Measurements from ENCODE around the gene ESRRB.

ESRRB gene

GRCh38 chr14:76385435-76385834 lies 9.5 kb downstream of the ESRRB start:
- H3K4me3 ChIP-seq (ENCODE audit: control insufficient read depth, low read depth, low read length): no peak overlapping the region
- no peak for DNase-seq (ENCODE audit: low read depth)
- TF ChIP-seq CTCF (conservative IDR thresholded peaks at IDR 0.05; ENCODE audit: control insufficient read depth, insufficient read depth, low read depth, low read length): no peak

- TF ChIP-seq CTCF (conservative IDR thresholded peaks at IDR 0.05; ENCODE audit: control insufficient read depth, insufficient read depth, low read depth, low read length): peak; percentile 98
- DNase-seq (ENCODE audit: low read depth): peak; percentile 57
- H3K4me3 ChIP-seq (ENCODE audit: control insufficient read depth, low read depth, low read length): no peak overlapping the region
Measured at GRCh38 chr14:76386944-76387782, 11.2 kb downstream of the ESRRB start.

GRCh38 chr14:76389841-76390240 lies 13.9 kb downstream of the ESRRB start:
- DNase-seq (ENCODE audit: low read depth): no peak
- no peak for TF ChIP-seq CTCF (conservative IDR thresholded peaks at IDR 0.05; ENCODE audit: control insufficient read depth, insufficient read depth, low read depth, low read length)
- no peak overlapping the region for H3K4me3 ChIP-seq (ENCODE audit: control insufficient read depth, low read depth, low read length)

- H3K4me3 ChIP-seq (ENCODE audit: control insufficient read depth, low read depth, low read length): no peak overlapping the region
- TF ChIP-seq CTCF (conservative IDR thresholded peaks at IDR 0.05; ENCODE audit: control insufficient read depth, insufficient read depth, low read depth, low read length): no peak
- DNase-seq (ENCODE audit: low read depth): no peak
Measured at GRCh38 chr14:76390621-76391020, 14.7 kb downstream of the ESRRB start.

- no peak for DNase-seq (ENCODE audit: low read depth)
- no peak for TF ChIP-seq CTCF (conservative IDR thresholded peaks at IDR 0.05; ENCODE audit: control insufficient read depth, insufficient read depth, low read depth, low read length)
Measured at GRCh38 chr14:76391981-76392690, 16.2 kb downstream of the ESRRB start.

GRCh38 chr14:76394569-76394968 lies 18.6 kb downstream of the ESRRB start:
- H3K4me3 ChIP-seq (ENCODE audit: control insufficient read depth, low read depth, low read length): no peak overlapping the region
- DNase-seq (ENCODE audit: low read depth): no peak
- TF ChIP-seq CTCF (conservative IDR thresholded peaks at IDR 0.05; ENCODE audit: control insufficient read depth, insufficient read depth, low read depth, low read length): no peak

More at GRCh38 chr14:76391981-76392690, 16.2 kb downstream of the ESRRB start:
- H3K4me3 ChIP-seq (ENCODE audit: control insufficient read depth, low read depth, low read length): no peak overlapping the region

Measured in fibroblast of mammary gland (primary cell).